ENCODE results near the gene ZFR2.

DNA sequence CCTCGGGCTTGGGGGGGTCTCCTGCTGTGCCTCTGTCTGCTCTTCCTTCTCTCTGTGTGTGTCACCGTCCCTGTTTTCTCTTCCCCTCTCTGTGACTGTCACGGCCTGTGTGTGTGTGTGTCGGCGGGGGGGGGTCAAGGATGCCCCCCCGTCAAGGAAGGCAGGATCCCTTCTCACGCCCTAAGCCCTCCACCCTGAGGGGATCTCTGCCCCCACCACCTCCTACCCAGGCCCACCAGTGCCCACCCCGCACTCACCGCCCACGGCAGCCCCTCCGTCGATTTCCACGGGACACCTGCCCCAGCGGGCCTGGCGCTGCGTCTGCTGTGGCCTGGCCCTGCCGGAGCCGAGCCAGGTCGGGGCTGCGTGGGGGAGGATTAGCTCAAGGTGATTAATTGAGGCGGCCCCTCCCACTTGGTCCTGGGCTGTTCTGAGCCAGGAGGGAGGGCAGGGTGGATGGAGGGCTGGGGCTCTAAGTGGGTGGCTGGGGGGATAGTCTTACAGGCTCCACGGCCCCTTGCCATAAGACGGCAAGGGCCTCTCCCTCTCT is 96.9 kb downstream of the ZFR2 start, which contains the start of gene RAX2:
- no peak for TF ChIP-seq POLR2AphosphoS5 (IDR thresholded peaks at IDR 0.05)
- TF ChIP-seq, protein P1, sequence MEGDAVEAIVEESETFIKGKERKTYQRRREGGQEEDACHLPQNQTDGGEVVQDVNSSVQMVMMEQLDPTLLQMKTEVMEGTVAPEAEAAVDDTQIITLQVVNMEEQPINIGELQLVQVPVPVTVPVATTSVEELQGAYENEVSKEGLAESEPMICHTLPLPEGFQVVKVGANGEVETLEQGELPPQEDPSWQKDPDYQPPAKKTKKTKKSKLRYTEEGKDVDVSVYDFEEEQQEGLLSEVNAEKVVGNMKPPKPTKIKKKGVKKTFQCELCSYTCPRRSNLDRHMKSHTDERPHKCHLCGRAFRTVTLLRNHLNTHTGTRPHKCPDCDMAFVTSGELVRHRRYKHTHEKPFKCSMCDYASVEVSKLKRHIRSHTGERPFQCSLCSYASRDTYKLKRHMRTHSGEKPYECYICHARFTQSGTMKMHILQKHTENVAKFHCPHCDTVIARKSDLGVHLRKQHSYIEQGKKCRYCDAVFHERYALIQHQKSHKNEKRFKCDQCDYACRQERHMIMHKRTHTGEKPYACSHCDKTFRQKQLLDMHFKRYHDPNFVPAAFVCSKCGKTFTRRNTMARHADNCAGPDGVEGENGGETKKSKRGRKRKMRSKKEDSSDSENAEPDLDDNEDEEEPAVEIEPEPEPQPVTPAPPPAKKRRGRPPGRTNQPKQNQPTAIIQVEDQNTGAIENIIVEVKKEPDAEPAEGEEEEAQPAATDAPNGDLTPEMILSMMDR (IDR thresholded peaks at IDR 0.05), result no peak
